COLO668 (cell line): Measurements from ENCODE around the gene EYA3.
A peak's percentile ranks its signal among the peaks of the same experiment; 100 is the strongest.

Experiments
- DNase-seq: peaks from one replicate; lab custom pipeline; 2025; ENCODE audit not compliant: unreplicated experiment; lab: John Stamatoyannopoulos, UW

EYA3 gene

GRCh38 chr1:27970401-27970800 is 118.0 kb downstream of the EYA3 start:
- DNase-seq: no peak

DNA sequence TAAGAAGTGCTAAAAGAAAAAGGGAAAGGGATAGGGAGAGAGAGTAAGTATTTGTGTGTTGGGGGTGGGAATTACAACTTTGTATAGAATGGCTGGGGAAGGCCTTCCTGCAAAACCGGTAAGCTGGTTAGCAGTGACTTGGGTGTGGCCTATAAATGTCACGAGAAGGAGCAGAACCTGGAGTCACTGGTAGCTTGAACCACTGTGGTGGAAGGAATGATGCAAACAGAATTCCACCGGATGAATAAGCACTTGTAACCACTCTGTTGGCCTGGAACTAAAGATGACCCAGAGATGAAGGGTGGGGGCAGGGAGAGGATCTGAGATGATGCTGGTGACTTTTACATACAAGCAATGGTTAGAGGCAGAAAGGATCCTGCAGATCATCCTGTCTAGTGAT is 119.7 kb downstream of the EYA3 start:
- DNase-seq: no peak

GRCh38 chr1:27967884-27968466 is 120.4 kb downstream of the EYA3 start:
- DNase-seq: no peak

DNA sequence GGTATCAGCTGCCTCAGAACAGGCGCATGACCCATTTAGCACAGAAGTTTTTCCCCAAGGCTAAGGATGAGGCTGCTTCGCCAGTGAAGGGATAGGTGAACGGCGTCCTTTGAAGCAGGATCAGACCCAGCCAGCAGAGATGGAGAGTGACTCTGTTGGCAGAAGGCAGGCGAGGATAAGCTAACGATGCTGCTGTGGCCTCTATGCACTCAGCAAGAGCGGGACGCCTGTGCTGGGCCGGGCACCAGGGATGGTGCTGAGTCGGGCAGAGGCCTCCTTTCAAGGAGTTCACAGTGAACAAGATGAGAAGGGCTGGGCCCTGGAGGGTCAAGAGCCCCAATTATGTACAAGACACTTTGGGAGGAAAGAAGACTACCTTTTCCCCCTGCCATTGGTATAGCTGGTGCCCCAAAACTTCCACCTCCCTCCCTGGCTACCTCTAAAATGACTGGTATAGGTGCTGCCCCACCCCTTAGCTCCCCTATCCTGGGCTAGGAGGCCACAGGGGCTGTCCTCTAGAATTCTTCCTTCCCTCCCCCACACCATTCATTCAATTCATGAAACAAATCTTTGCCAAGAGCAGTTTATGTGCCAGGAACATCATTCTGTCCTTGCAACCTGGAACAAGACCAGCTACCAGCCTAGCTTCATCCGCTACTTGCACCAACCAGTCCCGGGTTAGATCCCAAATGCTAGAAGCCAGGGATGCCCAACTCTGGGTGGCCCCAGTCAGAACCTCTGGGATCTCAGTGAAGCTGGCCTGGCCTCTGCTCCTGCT is 121.1 kb downstream of the EYA3 start:
- no peak for DNase-seq

GRCh38 chr1:27966402-27967105 is 121.9 kb downstream of the EYA3 start:
- no peak for DNase-seq

- no peak for DNase-seq
These were observed 125.0 kb downstream of the EYA3 start for GRCh38 chr1:27963393-27963792.

DNA sequence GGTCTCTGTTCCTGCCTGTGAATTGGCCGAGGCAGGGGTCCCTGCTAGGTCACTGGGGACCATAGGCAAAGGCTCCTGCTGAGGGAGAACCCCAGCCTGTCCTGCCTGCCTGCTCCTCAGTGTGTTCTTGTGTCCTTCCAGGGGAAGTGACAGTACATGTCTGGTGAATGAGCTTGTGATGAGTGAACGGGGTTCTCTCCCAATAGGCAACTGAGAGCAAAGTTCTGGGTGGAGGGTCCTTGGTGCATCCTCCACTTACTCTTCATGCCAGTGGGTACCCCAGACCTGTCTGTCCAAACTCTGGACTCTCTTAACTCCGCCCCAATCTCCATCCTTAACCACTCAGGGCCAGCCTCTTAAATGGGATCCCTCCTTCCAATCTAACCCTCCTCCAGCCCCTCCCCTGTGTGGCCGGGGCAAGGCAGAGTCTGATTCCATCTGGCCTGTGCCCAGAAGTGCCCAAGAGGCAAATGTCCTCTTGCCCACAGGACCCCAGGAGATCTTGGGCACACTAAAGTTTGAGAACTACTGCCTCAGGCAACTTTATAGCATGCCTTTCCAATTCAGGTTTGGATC is 126.7 kb downstream of the EYA3 start:
- no peak for DNase-seq

GRCh38 chr1:27960762-27961645 is 127.4 kb downstream of the EYA3 start:
- DNase-seq: no peak

- DNase-seq: peak; percentile 94
These were observed 128.4 kb downstream of the EYA3 start, which contains the start of gene XKR8 for GRCh38 chr1:27959792-27960603. Gene XKR8 (plus strand): TSS chr1:27959973. CDS start chr1:27960070, 97 bp downstream.

GRCh38 chr1:27958513-27958912 is 129.9 kb downstream of the EYA3 start:
- peak; percentile 46 for DNase-seq

GRCh38 chr1:27957655-27958054 is 130.8 kb downstream of the EYA3 start:
- no peak for DNase-seq

DNA sequence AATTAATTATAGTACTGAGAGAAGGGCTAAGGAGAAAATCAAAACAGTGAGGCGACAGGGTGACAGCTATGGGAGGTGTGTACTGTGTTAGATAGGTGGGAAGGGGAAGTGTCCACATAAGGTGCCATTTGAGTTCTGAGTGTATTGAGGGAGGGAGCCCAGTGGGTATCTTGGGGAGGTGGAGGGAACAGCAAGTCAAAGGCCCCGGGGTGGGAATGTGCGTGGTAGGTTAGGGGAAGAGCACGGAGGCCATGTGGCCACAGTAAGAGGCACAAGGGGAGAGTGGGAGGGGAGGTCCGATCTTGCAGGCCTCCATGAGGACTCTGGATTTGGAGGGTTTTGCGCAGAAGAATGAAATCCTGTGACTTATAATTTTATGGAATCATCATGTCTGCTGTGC is 131.6 kb downstream of the EYA3 start:
- no peak for DNase-seq

GRCh38 chr1:27955076-27955475 is 133.3 kb downstream of the EYA3 start:
- DNase-seq: no peak

GRCh38 chr1:27954186-27954585 is 134.2 kb downstream of the EYA3 start:
- no peak for DNase-seq

GRCh38 chr1:27952147-27952546 is 136.3 kb downstream of the EYA3 start:
- no peak for DNase-seq

DNA sequence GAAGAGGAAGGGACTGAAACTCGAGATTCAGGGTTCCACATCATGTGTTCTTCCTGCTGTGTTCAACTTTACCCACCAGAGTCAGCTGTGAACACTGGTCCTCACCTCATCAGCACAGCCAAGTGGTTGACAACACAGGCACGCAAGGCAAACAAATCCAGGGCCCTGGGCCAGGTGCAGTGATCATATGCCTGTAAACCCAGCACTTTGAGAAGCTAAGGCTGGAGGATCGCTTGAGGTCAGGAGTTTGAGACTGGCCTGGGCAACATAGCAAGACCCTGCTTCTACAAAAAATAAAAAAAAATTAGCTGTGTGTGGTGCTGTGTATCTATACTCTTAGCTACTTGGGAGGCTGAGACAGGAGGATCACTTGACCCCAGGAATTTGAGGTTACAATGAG is 137.0 kb downstream of the EYA3 start:
- peak; percentile 25 for DNase-seq

DNA sequence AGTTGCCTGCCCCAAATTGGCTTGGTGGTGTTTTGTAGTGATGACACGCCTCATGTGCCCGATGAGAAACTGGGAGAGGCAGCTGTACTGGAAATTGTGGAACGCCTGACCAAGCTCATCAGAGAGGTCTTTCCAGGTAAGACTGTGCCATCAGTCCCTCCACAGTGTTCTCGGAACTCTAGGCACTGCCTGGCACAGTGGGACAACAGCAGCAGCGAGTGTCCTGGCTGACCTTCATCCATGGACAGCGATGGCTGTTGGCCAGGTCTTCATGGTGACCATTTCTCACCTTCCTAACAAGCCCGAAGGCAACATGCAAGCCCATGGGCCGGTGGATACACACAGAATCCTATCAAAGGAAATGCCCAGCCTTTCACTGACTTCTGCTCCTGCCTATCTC is 139.4 kb downstream of the EYA3 start:
- no peak for DNase-seq

- no peak for DNase-seq
These were observed 143.4 kb downstream of the EYA3 start for GRCh38 chr1:27945020-27945419.

DNA sequence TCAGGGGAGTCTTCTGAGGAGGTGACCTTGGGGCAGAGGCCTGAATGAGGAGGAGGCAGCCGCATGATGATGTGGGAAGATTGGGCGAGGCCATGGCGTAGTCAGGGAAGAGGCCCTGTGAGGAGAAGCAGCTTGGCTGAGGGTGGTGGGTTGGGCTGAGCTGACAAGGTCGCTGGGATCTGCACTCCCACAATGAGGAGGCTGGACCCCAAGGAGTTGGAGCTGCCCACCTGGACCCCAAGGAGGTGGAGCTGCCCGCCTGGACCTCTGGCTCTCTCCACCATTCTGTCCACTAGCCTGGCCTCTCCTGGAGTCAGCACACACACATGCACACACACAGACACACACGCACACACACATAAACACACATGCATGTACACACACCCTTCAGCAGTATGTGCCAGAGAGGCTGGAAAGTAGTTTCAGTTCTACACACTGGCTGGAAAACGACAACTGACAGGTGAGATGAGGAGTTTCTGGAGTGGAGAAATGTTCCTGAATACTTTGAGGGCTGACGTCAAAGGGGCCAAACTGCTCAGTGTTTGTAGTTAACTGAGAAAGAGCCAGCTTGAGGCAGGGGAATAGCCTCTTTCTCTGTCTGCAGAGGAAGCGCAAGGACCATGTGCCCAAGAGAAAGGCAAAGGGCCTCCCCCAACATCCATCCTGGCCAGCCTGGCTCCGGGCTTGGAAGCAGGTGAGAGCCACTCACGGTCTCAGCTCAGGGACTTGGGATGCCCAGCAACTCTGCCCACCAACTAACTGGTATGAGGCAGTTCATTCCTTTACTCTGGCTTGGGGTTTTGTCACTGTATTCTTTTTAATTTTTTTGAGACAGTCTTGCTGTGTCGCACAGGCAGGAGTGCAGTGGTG is 146.5 kb downstream of the EYA3 start:
- no peak for DNase-seq
